ENCODE measurements around the gene SYTL5.

Gene SYTL5

GRCh38 chrX:38138900-38139299 is 132.5 kb downstream of the SYTL5 start:
- DNase-seq (ENCODE audit: low read depth in 2 of 2): no peak

- no peak for DNase-seq (ENCODE audit: low read depth in 2 of 2)
Measured at GRCh38 chrX:38142610-38143009, 136.3 kb downstream of the SYTL5 start.

- no peak for DNase-seq (ENCODE audit: low read depth in 2 of 2)
Measured at GRCh38 chrX:38149016-38149415, 142.7 kb downstream of the SYTL5 start.

GRCh38 chrX:38150993-38151392 is 144.6 kb downstream of the SYTL5 start:
- DNase-seq (ENCODE audit: low read depth in 2 of 2): no peak

- DNase-seq (ENCODE audit: low read depth in 2 of 2): no peak
Measured at GRCh38 chrX:38151441-38151840, 145.1 kb downstream of the SYTL5 start.

GRCh38 chrX:38154340-38154739 is 148.0 kb downstream of the SYTL5 start:
- no peak for DNase-seq (ENCODE audit: low read depth in 2 of 2)

- no peak for DNase-seq (ENCODE audit: low read depth in 2 of 2)
Measured at GRCh38 chrX:38154818-38155217, 148.5 kb downstream of the SYTL5 start.

- no peak for DNase-seq (ENCODE audit: low read depth in 2 of 2)
Measured at GRCh38 chrX:38156838-38157237, 150.5 kb downstream of the SYTL5 start.

GRCh38 chrX:38163193-38163592 is 156.8 kb downstream of the SYTL5 start:
- DNase-seq (ENCODE audit: low read depth in 2 of 2): no peak

GRCh38 chrX:38165023-38165422 is 158.7 kb downstream of the SYTL5 start:
- no peak for DNase-seq (ENCODE audit: low read depth in 2 of 2)

- DNase-seq (ENCODE audit: low read depth in 2 of 2): no peak
Measured at GRCh38 chrX:38166478-38167083, 160.2 kb downstream of the SYTL5 start.

GRCh38 chrX:38170556-38170955 is 164.2 kb downstream of the SYTL5 start:
- no peak for DNase-seq (ENCODE audit: low read depth in 2 of 2)

GRCh38 chrX:38172596-38172995 is 166.2 kb downstream of the SYTL5 start:
- no peak for DNase-seq (ENCODE audit: low read depth in 2 of 2)

GRCh38 chrX:38175139-38175538 is 168.8 kb downstream of the SYTL5 start:
- no peak for DNase-seq (ENCODE audit: low read depth in 2 of 2)

GRCh38 chrX:38178396-38178795 is 172.0 kb downstream of the SYTL5 start:
- DNase-seq (ENCODE audit: low read depth in 2 of 2): no peak
